ENCODE results near the gene HNF4A.

HNF4A gene

DNA sequence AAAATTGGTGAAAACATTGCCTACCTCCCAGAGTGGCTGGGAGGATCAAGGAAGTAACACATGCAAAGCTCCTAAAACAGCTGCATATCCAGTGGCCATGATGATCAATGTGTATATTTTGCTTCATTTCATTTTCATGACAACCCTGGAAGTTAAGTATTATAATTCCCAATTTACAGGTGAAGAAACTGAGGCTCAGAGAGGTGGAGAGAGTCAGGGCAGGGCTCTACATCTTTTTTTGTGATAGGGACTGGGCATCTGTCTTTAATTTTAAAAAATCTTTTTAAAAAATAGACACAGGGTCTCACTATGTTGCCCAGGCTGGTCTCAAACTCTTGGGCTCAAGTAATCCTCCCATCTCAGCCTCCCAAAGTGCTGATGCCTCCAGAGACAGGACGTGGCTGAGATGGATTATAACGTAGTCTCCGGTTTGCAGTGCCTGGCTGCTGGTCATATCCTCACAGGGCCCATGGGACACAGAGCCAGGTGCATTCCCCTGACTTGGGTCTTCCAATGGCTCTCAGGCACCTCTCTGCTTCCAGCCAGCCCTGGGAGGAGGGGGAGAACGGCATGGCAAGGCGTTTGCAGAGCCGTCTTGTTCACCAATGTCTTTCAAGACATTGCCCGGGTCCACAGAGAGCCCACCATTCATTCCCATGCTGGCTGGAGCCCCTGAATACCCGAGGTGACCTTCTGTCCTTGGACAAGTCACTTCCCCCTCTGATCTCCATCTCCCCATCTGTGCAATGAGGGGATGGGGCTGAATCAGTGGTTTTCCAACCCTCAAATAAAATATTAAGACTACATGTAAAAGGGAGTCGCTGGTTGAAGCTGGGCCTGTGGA lies 38.3 kb downstream of the HNF4A start:
- DNase-seq = no peak

- DNase-seq = no peak
Measured at GRCh38 chr20:44394452-44394701, 38.9 kb downstream of the HNF4A start.

- no peak for DNase-seq
Measured at GRCh38 chr20:44394702-44395460, 39.4 kb downstream of the HNF4A start.

- no peak for DNase-seq
Measured at GRCh38 chr20:44395461-44396340, 40.2 kb downstream of the HNF4A start.

GRCh38 chr20:44396369-44397130 lies 41.1 kb downstream of the HNF4A start:
- no peak for DNase-seq

DNA sequence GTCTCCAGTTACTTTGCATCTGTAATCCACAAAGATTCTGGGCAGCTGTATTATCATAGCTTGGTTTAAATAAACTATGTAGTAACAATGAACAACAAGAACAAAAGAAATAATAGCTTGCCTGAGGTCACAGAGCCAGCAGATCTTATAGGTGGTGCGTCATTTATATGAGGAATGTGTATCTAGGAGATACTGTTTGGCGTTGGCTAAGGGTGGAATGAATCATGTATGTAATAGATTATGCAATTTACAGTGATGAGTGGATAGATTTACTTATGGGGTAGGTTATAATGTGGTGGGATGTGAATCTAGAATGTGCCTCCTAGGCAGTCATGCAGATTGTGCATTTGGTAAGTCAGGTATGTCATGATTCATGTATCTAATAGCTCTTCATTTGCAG lies 42.8 kb downstream of the HNF4A start:
- DNase-seq = no peak

DNA sequence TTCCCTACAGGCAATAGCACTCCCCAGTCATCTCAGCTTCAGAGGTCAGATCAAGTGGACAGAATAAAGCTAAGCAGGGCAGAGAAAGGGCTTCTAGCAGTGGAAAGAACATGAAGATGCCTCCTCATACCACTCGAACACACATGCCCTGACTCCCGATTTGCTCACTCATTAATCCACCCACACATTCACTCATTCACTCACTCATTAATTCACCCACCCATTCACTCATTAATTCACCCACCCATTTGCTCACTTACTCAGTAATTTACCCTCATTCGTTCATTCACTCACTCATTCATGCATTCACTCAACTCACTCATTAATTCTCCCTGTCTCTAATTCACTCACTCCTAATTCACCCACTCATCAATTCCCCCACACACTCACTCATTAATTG lies 43.9 kb downstream of the HNF4A start:
- DNase-seq = no peak

DNA sequence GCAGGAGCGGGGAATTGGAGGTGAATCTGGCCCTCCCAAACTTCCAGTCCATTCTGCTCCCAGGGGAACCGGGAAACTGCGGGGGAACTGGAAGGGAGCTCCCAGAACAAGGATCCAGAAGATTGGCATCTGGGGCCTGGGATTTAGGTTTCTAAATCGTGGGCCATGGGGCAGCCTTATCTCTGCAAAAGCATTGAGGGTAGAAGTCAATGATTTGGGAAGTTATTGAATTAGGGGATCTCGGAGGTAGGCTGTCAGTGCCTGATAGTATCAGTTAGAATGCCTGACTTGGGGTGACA lies 45.1 kb downstream of the HNF4A start:
- DNase-seq = no peak

DNA sequence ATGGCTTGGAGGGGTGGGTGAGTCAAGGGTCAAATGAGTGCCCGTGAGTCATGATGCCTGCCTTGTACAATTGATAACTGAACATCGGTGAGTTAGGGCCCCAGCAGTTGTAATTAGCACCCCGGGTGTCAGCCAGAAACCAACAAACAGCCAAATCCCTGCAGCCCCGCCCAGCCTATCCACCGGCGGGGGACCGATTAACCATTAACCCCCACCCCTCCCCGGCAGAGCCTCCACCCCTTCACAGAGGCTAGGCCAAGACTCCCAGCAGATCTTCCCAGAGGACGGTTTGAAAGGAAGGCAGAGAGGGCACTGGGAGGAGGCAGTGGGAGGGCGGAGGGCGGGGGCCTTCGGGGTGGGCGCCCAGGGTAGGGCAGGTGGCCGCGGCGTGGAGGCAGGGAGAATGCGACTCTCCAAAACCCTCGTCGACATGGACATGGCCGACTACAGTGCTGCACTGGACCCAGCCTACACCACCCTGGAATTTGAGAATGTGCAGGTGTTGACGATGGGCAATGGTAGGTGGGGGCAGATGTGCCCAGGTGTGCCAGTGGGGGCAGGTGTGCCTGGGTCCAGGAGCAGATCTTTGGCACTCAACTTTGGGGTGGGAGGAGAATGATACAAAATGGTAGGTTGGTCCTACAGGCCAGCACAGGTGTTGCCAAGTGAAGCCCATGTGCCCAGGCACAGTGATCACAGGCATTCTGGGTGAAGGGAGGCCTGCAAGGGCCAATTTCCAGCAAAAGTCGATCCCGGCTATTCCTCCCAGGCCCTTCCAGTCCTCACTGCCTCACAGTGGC lies 45.7 kb downstream of the HNF4A start:
- no peak for DNase-seq

DNA sequence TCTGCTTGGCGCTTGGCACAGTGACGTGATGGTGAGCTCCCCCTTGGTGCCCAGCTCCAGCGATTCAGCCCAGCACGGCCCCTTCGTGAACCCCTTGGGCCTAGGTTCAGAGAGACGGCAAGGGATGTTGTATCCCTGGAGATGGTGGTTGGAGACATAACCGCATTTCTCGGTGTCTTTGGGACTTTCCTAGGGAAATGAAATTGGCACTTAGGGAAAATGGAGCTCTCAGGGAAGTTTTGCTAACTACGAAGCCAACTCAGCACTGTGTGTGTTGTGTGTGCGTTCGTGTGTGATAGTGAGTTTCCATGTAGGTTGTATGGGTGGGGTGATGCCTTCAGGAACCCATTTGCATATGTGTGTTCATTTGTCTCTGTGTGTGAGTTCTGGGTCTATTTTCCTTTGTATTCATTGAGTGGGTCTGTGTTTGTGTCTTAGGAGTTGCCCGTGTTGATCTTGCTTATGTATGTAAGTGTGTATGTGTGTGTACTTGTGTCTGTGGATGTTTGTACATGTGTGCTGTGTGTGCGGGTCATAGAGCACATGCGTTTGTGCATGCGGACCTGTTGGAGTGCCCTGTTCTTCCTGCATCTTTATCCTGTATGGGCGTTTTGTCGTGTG lies 46.4 kb downstream of the HNF4A start:
- DNase-seq = no peak

DNA sequence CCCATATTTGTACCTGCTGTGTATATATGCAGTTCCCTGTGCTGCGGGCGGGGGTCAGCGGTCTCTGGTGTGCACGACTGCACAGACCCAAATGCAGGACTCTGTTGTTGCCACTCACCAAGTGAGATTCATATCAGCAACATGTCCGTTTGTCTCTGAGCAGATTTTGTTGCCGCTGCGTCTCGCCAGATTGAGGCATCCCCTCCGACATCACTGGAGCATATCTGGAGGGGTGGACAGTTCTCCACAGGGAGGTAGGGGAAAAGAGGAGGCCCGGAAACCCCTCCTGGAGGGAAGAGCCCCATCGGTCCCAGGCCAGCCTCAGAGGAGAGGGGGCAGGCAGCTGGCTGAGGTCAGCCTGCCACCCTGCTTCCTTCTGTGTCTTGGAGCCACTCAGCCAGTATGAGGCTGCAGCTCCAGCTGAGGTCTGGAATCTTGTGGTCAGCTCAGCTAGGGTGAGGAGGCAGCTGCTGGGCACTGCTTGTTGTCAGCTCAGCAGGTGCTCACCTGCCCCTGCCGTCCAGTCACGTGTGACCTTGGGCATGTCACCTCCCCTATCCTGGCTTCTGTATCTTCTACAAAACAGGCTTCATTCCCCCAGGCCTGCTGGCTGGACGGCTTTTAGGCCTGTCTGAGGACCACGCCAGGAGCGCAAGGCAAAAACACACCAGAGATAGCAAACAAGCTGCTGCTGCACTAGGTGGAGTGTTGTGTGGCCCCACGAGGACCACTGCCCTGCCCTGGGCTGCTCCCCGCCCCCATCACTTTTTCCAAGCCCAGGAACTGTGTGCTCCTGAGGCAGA lies 47.1 kb downstream of the HNF4A start:
- no peak for DNase-seq

DNA sequence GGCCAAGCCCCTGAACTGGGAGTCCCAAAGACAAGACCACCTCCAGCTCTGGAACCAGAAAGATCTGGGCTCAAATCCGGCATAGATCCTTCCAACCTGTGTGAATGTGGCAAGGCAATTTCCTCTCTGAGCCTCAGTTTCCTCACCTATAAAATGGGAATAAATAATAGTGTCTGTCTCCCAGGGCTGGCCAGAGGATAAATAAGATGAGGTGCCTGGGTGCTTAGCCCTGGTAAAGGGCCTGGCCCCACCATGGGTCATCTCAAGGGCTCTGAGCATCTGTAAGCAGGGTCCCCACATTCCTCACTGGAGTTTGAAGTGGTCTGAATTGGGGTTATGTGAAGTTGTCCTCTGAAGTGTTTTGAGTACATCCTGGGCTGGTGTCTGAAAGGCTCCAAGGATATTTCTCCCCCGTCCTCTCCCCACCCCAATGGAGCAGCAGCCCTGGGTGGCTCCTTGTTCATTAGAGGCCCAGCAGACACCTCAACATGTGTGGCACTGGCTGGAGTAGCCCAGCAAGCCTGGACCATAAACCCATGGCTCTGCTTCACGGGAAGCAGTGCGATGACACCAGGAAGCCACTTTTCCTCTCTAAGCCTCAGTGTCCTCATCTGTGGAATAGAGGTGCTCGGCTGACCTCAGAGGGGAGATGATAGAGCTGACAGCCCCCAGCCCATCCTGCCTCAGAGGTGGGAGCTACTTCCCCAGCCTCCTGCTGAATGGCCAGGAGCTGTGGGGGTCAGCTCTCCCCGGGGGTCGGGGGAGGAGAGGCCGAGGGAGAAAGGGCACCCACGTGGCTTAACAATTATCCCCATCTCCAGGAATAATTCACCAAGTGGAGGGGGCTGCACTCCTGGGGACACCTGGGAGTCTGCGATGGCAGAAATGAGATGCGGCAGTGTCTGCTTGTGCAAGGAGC lies 48.0 kb downstream of the HNF4A start:
- no peak for DNase-seq

GRCh38 chr20:44404204-44405181 lies 49.0 kb downstream of the HNF4A start:
- DNase-seq = no peak

- no peak for DNase-seq
Measured at GRCh38 chr20:44405257-44405656, 49.8 kb downstream of the HNF4A start.

- DNase-seq = no peak
Measured at GRCh38 chr20:44405785-44406571, 50.5 kb downstream of the HNF4A start.

- no peak for DNase-seq
Measured at GRCh38 chr20:44406572-44407137, 51.2 kb downstream of the HNF4A start.

Data from activated gamma-delta T cell (primary cell).